ENCODE results near the gene COG8. TPM values are rescaled to one million over a fixed set of nuclear protein-coding genes. Genes with fewer than 3 reads are reported as not detected.

COG8 gene
- total and polyA plus RNA-seq, 2 experiments from 2014 or later: 21.4 to 79.9 TPM

GRCh38 chr16:69294051-69294450 lies 45.3 kb downstream of the COG8 start:
- TF ChIP-seq STAT1 (IDR thresholded peaks at IDR 0.05; ENCODE audit: unreplicated experiment) (no peak), CREB1 (CRISPR knock-in tag; IDR thresholded peaks at IDR 0.05; ENCODE audit: low read depth) (no peak), ZNF462 (CRISPR knock-in tag; IDR thresholded peaks at IDR 0.05) (no peak)
- Mint-ChIP-seq H3K4me1 (no peaks in the 10 kb centered on the region), H3K9me3 (no peaks in the 10 kb centered on the region), H3K27ac (no peak overlapping the region), H3K36me3 (ENCODE audit: low read depth) (peaks cover 3% of the 10 kb centered on the region; the same call in 2 of the 3 replicates), H3K27me3 (ENCODE audit: insufficient read depth, low read depth, poor library complexity) (peaks cover 1% of the 10 kb centered on the region), H3K4me3 (no peak overlapping the region)
- no peak overlapping the region for H3K4me2 ChIP-seq
- ATAC-seq (no peak), DNase-seq (ENCODE audit: low spot score) (no peak)
- H3K4me3 ChIP-seq: no peak overlapping the region
- no peak overlapping the region for H2AFZ ChIP-seq
- no peaks in the 10 kb centered on the region for H3K4me1 ChIP-seq (ENCODE audit: insufficient read depth)
- no peaks in the 10 kb centered on the region for H3K27me3 ChIP-seq (ENCODE audit: insufficient read depth)
- no peaks in the 10 kb centered on the region for H3F3A ChIP-seq (replicated peaks; ENCODE audit: low read depth)
- 0 out of 2 replicates have a peak overlapping the region, but pooled peaks have one; percentile 26 for H3K27ac ChIP-seq (ENCODE audit: low read depth)
- no peaks in the 10 kb centered on the region; the same call in 1 of the 2 replicates for H4K20me1 ChIP-seq (replicated peaks; ENCODE audit: insufficient read depth)
- H3K9me2 ChIP-seq (ENCODE audit: insufficient read depth): no peaks in the 10 kb centered on the region
- H3K79me2 ChIP-seq (replicated peaks; ENCODE audit: insufficient read depth): no peaks in the 10 kb centered on the region
- no peaks in the 10 kb centered on the region for H3K36me3 ChIP-seq (ENCODE audit: insufficient read depth)

GRCh38 chr16:69293401-69293800 lies 46.0 kb downstream of the COG8 start:
- H3K27ac Mint-ChIP-seq: peak overlapping the region; percentile 4; the same call in 1 of the 2 replicates

More at GRCh38 chr16:69293401-69293800, 46.0 kb downstream of the COG8 start:
- Histone ChIP-seq H3K27me3 (ENCODE audit: insufficient read depth) (no peaks in the 10 kb centered on the region), H3K4me2 (no peak overlapping the region), H3K9me2 (ENCODE audit: insufficient read depth) (no peaks in the 10 kb centered on the region), H3K79me2 (replicated peaks; ENCODE audit: insufficient read depth) (no peaks in the 10 kb centered on the region), H2AFZ (no peak overlapping the region), H3F3A (replicated peaks; ENCODE audit: low read depth) (no peaks in the 10 kb centered on the region), H3K27ac (ENCODE audit: low read depth) (no peak overlapping the region), H3K36me3 (ENCODE audit: insufficient read depth) (no peaks in the 10 kb centered on the region), H3K4me1 (ENCODE audit: insufficient read depth) (no peaks in the 10 kb centered on the region), H3K4me3 (no peak overlapping the region), H4K20me1 (replicated peaks; ENCODE audit: insufficient read depth) (no peaks in the 10 kb centered on the region; the same call in 1 of the 2 replicates)
- Mint-ChIP-seq H3K27me3 (ENCODE audit: insufficient read depth, low read depth, poor library complexity) (peaks cover 1% of the 10 kb centered on the region), H3K4me1 (no peaks in the 10 kb centered on the region), H3K4me3 (no peak overlapping the region), H3K36me3 (ENCODE audit: low read depth) (peaks cover 3% of the 10 kb centered on the region; the same call in 2 of the 3 replicates), H3K9me3 (no peaks in the 10 kb centered on the region)
- ATAC-seq (no peak), DNase-seq (ENCODE audit: low spot score) (no peak)
- no peak for TF ChIP-seq NANOG (IDR thresholded peaks at IDR 0.05; ENCODE audit: borderline replicate concordance)
- TF ChIP-seq EZH2 (IDR thresholded peaks at IDR 0.05; ENCODE audit: low read depth, unreplicated experiment): no peak
- TF ChIP-seq ZNF331 (CRISPR knock-in tag; IDR thresholded peaks at IDR 0.05; ENCODE audit: low read depth): no peak
- TF ChIP-seq REST (IDR thresholded peaks at IDR 0.05; ENCODE audit: unreplicated experiment): no peak
- no peak for TF ChIP-seq STAT1 (IDR thresholded peaks at IDR 0.05; ENCODE audit: unreplicated experiment)
- no peak for TF ChIP-seq JUNB (IDR thresholded peaks at IDR 0.05; ENCODE audit: unreplicated experiment)

Data from GM23338 (cell line).